ENCODE measurements around the gene GALNT15.

Gene GALNT15

DNA sequence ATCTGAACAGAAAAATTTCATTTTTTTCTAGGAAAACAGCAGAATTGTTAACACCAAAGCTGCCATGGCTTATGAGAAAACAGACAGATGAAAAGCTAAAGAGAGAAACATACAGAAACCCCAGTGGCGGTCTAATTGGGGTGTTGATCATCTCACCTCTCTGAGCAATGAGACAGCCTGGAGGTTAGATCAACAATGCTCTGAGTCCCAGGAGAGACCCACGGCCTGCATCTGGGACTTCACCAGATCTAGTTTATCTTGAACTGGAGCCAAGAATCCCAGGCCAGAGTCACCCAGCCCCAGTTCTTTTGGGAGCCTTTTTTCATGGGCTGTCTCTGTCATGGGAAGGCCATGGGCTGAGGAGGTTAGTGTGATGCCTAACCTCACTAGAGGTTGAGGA lies 3.5 kb upstream of the GALNT15 start:
- no peak for DNase-seq

DNA sequence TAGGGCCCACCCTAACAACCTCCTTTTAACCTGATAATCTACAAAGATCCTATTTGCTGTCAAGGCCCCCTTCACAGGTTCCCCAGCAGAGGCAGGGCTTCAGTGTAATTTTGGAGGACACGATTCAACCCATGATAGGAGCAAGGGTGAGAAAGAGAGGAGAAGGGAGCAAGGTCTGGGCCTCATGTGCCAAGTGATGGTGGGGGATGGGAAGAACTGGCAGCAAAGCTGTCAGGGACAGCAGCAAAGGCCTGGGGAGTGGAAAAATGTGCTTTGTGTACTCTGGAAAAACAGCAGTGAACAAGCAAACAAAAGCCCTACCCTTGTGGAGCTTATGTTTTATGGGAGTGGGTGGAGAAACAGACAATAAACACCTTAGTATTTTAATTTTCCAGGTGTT lies 2.7 kb upstream of the GALNT15 start:
- DNase-seq, result no peak

DNA sequence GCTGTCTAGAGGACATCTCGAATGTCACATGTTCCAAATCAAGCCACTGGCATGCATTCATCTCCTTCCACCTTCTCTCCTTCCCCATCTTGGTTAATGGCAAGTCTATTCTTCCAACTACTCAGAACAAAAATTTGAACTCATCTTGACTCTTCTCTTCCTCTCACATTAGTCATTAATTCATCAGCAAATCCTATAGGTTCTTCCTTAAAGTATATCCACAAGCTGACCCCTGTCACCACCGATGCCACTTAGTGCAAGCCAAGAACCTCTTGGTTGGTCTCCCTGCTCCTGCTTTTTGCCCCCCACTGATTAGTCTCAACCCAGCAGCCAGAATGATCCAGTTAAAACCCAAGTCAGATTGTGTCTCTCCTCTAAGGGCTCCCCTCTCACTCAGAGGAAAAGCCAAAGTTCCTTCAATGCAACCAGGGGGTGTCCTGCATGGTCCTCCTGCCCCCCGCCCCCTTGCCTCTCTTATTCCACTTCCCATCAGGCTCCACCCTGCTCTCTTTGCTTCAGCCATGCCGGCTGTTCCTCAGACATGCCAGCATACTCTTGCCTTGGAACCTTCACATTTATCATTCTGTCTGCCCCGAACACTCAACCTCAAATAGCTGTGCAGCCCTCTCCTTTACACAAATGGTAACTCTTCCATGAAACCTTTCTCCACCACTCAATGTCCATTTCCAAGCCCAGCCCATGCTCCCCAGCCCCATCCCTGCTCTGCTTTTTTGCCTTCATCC lies 1.0 kb upstream of the GALNT15 start:
- no peak for DNase-seq

DNA sequence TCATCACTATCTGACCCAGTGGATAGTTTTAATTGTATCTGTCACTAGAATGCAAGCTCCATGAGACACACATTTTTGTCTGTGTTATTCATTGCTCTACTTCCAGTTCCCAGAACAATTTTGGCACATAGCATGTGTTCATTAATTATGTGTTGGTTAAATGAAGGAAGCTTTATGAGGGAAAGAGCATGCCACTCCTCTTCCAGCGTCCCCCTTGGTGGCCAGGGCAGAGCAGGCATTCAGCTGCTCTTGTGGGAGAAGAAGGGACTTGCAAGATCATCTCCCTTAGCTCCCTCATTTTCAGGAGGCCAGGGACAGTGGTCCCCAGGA lies 489 bp upstream of the GALNT15 start:
- DNase-seq, result no peak

DNA sequence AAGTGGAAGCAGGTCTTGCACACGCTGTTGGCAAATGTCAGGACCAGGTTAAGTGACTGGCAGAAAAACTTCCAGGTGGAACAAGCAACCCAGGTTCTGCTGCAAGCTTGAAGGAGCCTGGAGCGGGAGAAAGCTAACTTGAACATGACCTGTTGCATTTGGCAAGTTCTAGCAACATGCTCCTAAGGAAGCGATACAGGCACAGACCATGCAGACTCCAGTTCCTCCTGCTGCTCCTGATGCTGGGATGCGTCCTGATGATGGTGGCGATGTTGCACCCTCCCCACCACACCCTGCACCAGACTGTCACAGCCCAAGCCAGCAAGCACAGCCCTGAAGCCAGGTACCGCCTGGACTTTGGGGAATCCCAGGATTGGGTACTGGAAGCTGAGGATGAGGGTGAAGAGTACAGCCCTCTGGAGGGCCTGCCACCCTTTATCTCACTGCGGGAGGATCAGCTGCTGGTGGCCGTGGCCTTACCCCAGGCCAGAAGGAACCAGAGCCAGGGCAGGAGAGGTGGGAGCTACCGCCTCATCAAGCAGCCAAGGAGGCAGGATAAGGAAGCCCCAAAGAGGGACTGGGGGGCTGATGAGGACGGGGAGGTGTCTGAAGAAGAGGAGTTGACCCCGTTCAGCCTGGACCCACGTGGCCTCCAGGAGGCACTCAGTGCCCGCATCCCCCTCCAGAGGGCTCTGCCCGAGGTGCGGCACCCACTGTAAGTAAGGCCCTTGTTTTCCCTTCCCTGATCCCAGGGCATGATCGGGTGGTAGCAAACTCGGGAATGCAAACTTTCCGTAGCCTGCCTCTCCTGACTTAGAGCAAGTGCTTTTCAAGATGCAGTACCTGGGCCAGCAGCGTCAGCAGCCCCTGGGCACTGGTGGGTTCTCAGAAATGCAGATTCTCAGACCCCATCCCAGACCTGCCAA lies 759 bp downstream of the GALNT15 start:
- peak in 1 of 2 donors; percentile 51 for DNase-seq

DNA sequence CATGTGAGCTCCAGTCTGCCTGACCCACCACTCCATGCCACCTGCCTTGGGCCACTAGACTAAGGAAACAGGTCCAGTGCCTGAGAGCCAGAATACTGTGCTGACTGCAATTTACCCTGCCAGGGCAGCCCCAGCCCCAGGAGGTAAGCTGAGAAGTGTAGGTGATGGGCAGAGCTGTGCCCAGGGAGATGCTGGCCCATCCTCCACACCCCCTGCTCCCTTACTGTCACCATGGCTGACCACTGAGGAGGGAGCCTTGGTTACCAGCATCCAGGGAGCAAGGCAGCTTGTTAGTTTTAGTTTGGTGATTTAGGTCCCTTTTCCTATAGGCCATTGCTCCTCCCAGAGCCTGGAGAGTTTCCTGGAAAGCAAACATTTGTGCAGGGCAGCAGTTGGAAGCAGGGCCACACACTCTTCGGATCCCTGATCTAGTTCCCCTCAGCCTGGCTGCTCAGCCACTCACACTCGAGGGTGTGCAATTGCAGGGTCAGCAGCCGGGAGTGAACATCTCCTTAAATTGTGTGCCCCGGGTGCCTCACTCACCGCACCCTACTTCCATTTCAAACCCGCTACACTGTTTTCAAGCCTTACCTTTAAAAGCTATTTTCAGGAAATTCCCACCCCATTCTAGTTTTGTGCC lies 2.0 kb downstream of the GALNT15 start:
- no peak for DNase-seq

DNA sequence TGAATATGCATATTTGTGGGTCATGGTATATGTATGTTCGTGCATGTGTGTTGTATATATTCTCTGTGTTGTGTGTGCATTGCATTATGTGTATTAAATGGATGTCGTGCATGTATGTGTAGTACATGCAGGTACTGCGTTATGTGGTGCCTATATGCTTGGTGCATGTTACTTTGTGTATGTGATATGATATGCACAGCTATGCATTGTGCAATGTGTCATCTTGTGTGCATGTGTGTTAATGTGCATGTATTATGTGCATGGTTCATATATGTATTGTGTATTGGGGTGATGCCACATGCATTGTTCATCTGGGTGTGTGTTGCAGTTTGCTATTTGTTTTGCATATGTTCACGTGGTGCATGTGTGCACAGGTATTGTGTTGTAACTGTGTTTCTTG lies 2.9 kb downstream of the GALNT15 start:
- no peak for DNase-seq

DNA sequence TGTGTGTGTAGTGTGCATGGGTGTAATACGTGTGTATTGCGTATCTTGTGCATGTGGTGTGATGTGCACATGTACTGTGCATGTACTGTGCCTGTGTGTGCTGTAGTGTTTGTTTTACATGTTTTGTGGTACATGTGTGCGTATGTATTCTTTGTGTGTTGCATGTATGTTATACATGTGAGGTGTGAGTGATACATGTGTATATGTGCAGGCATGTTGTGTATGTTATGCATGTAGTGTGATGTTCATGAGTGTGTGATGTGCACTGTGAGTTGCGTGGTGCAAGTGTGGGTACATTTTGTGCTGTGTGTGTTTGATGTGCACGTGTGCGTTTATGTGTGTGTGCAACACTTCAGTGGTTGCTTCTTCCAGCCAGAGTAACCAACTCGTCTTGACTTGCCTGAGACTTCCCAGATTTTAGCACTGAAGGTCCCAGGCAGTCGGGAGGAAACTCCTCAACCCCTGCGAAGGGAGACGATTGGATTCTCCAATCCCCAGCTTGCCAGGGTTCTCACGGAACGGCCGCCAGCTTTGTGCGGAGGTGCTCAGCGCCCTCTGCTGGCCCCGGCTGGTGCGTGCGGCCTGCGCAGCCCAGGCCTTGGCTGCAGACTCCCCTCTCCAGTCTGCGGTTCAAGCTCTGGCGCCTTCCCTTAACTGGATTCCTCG lies 3.6 kb downstream of the GALNT15 start:
- DNase-seq, result no peak

DNA sequence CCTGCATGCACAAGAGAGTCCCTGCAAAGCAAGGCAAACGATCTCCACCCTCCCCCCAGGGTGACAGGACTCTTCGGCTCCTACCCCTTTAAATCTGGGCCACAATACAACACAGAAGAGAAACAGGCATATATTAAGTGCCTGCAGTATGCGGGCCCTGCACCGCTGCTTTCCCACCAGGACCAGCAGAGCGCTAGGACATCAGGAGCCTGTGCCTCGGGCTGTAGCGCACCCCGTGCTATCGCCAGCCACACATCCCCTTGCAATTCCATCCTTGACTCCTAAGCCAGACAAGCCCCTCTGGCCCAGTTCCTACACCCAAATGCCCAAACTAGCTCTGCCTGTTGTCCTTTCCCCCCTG lies 4.1 kb downstream of the GALNT15 start:
- DNase-seq, result no peak

DNA sequence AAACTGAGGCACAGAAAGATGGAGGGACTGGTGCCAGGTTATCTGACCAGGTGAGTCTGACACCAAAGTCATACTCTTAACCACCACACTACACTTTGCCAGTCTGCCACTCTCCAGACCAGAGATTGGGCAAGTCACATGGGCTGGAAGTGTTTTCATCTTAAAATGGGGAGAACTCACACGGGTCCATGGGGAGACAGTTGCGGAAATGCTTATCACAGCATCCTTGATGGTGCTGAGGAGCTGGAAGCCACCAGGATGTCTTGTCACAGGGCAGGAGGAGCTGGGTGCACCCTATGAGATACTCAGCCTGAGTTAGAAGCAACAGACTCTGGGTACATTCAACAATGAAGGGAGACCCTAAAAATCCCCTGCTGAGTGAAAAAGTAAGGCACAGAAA lies 4.8 kb downstream of the GALNT15 start:
- DNase-seq, result no peak

DNA sequence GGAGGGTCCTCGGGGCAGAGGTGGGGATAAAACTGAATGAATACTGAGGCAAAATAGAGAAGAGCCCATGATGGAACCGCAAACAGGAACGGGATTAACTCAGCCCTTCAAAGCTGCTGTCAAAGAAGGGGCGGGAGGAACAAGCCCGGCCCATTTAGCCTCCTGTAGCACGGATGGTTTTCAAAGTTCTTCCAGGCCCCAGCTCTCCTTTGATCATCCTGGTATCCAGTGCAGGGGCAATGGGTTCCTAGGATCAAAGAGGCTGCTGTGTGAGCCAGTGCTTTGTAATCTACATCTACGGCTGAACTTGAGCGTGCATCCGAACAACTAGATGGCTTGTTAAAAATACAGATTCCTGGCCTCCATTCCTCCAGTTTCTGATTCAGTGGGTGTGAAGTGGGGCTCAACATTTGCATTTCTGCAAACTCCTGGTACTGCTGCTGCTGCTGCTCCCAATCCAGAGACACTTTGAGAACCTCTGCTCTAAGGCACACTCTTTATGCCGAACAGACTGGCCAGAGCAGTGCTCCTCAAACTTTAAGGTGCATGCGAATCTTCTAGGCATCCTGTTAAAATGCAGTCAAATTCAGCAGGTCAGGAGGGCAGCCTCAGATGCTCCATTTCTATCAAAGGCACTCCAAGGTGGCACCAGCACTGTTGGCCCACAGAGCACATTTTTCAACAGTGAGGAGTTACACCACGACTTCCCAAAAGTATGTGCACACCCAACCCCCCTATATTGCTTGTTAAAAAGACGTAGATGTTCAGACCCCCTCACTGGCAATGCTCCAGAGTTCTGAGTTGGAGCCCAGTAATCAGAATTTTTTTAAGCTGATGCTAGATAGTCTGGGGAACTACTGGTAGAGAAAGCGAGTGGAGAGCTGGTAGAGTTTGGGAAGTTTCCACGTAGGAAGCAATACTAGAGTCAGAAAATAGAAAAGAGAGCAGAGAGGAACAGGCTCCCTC lies 5.6 kb downstream of the GALNT15 start:
- DNase-seq, result no peak

DNA sequence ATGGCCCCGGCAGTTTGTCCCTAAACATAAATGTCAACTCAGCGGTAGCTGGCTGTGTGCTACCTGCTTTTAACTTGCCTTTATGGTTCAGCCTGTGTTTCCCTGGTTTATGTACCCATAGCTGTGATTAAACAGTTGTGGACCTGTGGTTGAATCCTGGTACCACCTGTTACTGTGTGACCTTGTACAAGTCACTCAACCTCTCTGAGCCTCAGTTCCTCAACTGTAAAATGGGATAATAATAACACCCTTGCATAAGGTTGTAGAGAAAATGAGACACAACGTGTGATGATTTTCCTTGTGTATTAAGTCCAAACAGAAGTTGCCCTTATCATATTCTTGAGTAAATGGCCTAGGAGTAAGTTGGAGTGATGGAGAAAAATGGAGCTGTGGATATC lies 6.3 kb downstream of the GALNT15 start:
- no peak for DNase-seq

DNA sequence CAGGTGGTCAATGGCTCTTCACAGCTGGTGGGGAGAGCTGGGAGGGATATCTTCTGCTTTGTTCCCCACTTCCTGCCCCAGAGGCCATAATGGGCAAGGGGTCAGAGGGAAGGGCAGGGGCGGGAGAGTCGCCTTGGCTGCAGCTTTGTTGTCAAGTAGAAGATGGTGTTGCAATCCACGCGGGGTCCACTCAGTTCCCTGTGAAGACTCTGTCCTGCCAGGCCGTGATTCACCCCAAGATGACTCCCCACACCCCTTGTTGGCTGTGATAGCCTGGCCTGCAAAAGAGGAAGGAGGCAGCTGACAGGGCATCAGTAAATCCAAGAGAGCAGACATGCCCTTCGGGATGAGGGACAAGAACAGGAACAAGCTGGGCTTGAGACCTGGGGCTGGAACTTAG lies 6.9 kb downstream of the GALNT15 start:
- DNase-seq, result no peak

DNA sequence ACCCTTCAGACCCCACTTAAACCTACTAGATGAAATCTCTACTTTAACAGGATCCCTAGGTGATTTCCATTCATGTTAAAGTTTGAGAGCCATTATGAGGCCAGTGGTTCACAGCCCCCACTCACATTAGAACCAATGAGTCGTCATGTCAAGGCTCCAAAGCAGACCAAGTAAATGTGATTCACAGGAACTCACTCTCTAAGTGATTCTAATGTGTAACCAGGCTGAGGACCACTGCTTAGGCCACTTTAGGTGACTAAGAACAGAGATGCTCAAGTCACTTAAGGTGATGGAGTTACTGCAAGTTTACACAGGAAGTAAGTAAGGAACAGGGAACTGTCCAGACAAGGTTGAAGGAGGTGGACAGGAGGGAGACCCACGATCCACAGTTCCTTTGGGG lies 7.7 kb downstream of the GALNT15 start:
- DNase-seq, result no peak

DNA sequence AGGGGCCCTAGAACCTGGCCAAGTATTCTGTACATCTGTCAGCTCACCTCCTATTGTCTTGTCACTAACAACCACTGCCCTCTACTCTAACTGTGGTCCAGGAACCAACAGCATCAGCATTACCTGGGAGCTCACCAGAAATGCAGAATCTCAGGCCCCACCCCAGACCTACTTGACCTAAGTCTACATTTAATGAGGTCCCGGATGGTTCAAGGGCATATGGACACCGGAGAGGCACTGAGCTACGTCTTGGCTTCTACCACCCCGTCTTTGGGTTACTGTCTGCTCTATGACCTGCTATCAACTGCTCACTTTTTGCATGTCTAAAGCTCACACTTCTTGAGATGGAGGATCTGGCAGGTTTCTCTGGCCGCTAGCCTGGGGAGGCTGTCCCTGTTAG lies 8.1 kb downstream of the GALNT15 start:
- no peak for DNase-seq

DNA sequence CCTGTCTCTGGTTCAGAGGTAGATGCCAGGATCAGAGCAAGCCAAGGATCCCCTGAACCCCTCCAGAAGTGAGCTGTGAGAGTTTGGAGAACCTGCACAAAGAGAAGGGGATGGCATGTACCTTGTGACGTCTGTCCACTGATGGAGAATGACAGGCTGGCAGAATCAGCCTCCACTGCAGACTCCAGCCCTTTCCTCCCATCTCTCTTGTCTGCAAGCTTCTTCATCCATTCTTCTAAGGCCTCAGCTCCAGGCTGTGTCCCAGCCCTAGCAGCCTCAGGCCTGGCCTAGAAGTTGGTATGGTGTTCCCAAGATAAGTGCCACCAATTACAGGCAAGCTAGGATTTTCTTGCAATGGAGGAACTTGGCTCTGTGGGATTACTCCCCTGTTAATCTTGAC lies 8.6 kb downstream of the GALNT15 start:
- no peak for DNase-seq

DNA sequence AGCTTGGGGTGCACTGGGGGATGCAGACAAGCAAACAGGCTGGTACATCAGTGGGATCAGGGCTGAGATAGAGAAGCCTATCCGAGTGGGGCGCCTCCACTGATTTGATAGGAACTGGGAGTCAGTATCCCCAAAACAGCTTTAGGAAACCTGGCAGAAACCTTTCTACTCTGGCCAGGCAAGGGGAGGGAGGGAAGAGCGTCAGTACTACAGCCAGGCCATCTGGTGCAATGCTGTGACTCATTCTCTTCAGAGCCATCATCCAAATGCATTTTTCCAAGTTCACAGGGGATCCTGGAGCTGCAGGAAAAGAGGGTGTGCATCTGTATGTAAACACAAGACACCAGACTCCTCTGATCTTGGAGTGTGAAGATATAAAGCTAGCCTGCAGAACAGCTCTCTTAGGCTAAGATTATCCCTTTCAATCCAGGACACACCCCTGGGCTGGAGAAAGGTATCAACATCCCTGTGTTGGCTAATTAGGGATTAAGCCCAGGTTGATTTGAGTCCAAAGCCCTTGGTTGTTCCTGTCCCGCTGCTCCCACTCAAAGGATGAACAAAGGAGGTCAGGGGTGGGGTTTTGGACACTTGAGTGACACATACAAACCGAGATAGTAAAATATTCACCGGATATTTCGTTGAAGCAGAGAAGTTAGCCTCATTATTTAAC lies 9.3 kb downstream of the GALNT15 start:
- no peak for DNase-seq

DNA sequence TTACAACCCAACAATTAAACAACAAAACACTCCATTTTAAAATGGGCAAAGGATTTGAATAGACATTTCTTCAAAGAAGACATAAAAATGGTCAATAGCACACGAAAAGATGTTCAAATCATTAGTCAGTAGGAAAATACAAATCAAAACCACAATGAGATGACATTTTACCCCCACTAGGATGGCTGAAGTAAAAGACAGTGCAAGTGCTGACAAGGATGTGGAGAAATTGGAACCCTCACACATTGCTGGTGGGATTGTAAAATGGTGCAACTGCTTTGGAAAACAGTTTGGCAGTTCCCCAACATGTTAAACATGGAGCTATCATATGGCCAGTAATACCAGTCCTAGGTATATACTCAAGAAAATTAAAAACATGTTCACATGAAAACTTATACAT lies 11.6 kb downstream of the GALNT15 start:
- DNase-seq, result no peak

DNA sequence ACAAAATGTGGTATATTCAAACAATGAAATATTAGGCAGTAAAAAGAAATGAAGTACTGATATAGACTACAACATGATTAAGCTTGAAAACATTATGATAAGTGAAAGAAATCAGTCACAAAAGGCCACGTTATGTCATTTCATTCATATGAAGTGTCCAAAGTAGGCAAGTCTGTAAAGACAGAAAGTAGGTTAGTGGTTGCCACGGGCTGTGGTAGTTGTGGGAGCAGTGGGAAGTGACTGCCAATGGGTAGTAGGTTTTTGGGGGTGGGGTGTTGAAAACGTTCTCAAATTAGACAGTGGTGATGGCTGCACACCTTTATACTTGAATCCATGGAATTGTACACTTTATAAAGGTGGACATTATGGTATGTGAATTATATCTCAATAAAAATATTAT lies 12.1 kb downstream of the GALNT15 start:
- DNase-seq, result no peak

DNA sequence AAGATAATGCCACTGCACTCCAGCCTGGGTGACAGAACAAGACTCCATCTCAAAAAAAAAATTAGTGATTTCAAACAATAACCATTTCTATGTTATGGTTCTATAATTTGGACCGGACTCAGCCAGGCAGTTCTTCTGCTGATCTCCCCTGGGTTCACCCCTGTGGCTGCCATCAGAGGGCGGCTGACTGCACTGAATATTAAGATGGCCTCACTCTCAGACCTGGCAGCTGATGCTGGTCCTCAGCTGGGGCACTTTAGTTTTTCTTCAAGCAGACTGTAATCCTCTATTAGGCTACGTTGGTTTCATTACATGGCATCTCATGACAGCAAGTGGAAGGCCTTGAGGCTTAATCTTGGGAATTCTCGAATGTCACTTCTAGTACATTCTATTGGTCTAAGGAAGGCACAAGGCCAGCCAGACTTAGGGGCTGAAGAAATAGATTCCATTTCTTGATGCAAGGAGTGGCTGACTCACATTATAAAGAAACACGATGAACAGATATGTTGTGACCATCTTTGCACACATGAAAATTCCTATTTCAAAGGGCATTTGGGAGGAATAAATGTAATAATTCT lies 12.8 kb downstream of the GALNT15 start:
- DNase-seq, result no peak

DNA sequence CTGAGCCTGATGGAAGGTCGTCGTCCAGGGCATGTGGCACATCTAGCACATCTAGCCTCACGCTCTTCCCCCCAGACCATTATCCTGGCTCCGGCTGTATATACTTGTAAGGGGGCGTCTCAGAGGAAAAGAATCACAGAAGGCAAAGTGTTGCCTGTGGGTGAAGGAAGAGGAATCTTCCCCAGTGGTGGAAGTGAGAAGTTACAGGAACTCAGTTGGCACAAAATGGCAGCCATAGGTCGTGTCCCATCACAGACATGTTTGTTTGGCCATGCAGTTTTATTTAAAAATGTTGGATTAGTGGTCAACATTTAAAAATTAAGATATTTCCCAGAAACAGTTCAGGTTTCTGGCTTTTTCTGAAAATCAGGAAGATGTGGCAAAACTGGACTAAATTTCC lies 13.6 kb downstream of the GALNT15 start:
- no peak for DNase-seq
